Subcutaneous abdominal adipose tissue (tissue), 5 donors: ENCODE measurements around the gene CCR4.

Experiments
- H3K27ac ChIP-seq: one replicate; pipeline ENCODE4 v1.7.0; 2013; ENCODE audit warnings: low read depth, mild to moderate bottlenecking, inconsistent platforms, low read length, moderate library complexity
- H3K27me3 ChIP-seq, 5 donors: one replicate each; pipeline ENCODE4 v1.7.0; 2013; ENCODE audit warnings: low read length in 5 of 5, inconsistent platforms in 1 of 5; ENCODE audit not compliant: control insufficient read depth in 5 of 5, insufficient read depth in 4 of 5
- H3K36me3 ChIP-seq, 5 donors: one replicate each; pipeline ENCODE4 v1.7.0; 2013; ENCODE audit warnings: low read length in 5 of 5; ENCODE audit not compliant: control insufficient read depth in 5 of 5, insufficient read depth in 5 of 5
- H3K4me1 ChIP-seq, 5 donors: one replicate each; pipeline ENCODE4 v1.7.0; 2013; ENCODE audit warnings: low read length in 5 of 5, mild to moderate bottlenecking in 3 of 5, moderate library complexity in 1 of 5; ENCODE audit not compliant: control insufficient read depth in 5 of 5, insufficient read depth in 5 of 5
- H3K4me3 ChIP-seq, 5 donors: one replicate each; pipeline ENCODE4 v1.7.0; 2013; ENCODE audit warnings: low read length in 5 of 5, low read depth in 1 of 5
- H3K9ac ChIP-seq, 5 donors: one replicate each; pipeline ENCODE4 v1.7.0; 2013; ENCODE audit warnings: low read length in 5 of 5, mild to moderate bottlenecking in 4 of 5, moderate library complexity in 3 of 5
- H3K9me3 ChIP-seq, 5 donors: one replicate each; pipeline ENCODE4 v1.7.0; 2013; ENCODE audit warnings: low read length in 5 of 5; ENCODE audit not compliant: control insufficient read depth in 5 of 5
- donor health status: healthy.
- donor health status: healthy.
- donor health status: healthy.
- donor health status: healthy.
- donor health status: healthy.

Gene CCR4

DNA sequence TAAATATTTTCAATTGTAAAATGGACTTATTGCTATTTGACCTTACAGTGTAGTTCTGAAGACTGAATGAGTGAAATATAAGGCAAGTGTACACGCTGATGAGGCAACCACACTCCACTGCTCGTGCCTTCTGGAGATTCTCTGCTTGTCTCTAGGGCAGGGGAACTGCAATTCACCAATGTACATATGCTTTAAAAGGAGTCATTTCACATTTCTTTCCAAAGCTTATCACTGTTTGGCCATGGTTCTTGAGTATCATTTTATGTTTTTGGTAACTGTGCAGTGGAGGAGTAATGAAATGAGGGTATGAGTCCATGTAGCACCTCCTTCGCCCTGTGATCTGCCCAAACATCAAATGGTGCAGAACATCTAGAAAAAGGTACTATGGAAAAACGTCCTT, 43.7 kb downstream of the CCR4 start:
- H3K27ac ChIP-seq: no peak overlapping the region
- H3K4me3 ChIP-seq: no peak overlapping the region
- H3K9me3 ChIP-seq: no peaks in the 10 kb centered on the region
- peaks cover 0 to 5% (median 0%) of the 10 kb centered on the region in 5 donors for H3K4me1 ChIP-seq
- H3K36me3 ChIP-seq: peaks cover 3 to 35% (median 24%) of the 10 kb centered on the region in 5 donors
- no peaks in the 10 kb centered on the region for H3K27me3 ChIP-seq
- no peak overlapping the region for H3K9ac ChIP-seq

DNA sequence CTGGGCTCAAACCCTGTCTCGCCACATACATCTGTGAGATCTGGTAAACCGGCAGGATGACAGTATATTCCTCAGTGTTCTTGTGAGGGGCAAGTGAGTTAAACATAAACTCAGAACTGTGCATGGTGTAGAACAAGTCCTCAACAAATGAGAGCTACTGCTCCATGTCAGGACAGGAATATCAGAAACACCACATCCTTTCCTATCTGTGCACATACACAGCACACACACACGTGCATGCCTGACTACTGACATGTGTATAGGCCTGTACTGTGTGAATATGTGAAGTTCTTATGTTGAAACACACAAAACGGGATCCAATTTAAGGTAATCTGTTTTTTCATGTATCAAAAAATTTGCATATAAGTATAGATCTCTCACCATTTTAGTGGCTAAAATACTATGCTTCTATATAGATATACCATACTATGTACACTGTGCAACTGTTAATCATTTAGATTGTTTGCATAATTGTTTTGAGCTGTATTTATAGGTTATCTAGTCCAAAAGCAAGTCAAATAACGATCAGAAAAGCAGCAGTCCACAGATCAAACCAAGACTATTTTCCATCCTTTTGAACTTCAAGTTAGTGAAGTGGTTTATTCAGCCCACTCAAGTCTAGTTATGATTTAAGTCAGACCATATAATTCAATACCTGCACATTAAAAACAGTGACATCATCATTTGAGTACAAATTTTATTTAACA, 44.8 kb downstream of the CCR4 start:
- no peaks in the 10 kb centered on the region for H3K9me3 ChIP-seq
- peaks cover 8 to 35% (median 28%) of the 10 kb centered on the region in 5 donors for H3K36me3 ChIP-seq
- H3K4me3 ChIP-seq: no peak overlapping the region

DNA sequence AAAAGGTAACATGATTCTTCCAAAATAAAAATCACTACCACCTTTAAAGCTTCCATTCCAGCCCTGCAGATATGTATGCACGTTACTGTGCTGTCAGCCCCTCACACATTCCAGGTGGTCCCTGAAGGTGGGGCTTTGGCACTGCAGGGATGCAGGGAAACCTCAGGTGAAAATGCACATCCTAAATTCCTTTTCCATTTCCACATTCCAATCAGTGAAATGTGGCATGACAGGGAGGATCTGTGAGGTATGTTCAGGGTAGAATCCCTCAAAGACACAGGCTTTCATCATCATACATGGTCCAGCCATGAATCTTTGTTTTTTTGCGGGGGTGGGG, 45.3 kb downstream of the CCR4 start:
- Histone ChIP-seq H3K36me3 (peaks cover 8 to 33% (median 28%) of the 10 kb centered on the region in 5 donors), H3K9me3 (no peaks in the 10 kb centered on the region), H3K4me1 (peaks cover 0 to 5% (median 0%) of the 10 kb centered on the region in 5 donors), H3K9ac (peak overlapping the region in 1 of 5 donors; percentile 16), H3K27ac (no peak overlapping the region), H3K4me3 (no peak overlapping the region), H3K27me3 (no peaks in the 10 kb centered on the region)

More for the DNA sequence above, 44.8 kb downstream of the CCR4 start:
- H3K27me3 ChIP-seq: no peaks in the 10 kb centered on the region
- no peak overlapping the region for H3K27ac ChIP-seq
- peaks cover 0 to 5% (median 0%) of the 10 kb centered on the region in 5 donors for H3K4me1 ChIP-seq
- no peak overlapping the region for H3K9ac ChIP-seq

DNA sequence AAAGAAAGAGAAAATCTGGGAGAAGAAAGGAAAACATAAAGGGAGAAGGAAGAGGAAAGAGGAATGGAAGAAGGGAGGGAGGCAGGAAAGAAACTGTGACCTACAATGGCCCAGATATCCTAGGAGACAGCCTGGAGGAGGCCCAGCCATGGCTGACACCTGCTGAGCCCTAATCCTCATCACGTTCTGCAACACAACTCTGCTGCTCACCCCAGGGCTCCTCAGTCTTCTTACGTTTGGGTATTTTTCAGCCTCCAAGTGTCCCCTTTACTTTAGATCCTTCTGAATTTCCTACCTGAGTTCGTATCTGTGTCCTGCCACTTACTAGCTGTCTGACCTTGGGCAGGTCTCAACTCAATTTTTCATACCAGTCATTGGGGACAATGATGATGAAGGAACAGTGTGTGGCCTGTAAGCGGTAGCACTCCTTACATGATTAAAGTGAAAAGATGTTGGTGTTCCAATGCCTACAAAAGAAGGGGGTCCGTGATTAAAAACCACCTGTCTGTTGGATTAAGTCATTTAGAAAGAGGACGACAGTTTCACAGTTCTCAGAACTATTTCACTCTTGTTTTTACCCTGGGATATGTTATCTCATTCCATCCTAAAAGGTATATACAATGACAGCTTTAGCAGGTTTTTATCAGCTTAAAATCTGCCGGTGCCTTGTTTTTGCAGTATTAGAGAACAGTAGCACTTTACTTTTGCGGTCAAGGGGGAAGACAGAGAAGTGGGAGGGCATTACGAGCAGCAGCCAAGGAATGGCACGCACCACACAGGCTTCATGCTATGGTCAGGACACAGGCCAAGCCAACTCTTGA, 47.4 kb downstream of the CCR4 start:
- Histone ChIP-seq H3K4me1 (peaks cover 0 to 11% (median 6%) of the 10 kb centered on the region in 5 donors), H3K9me3 (no peaks in the 10 kb centered on the region), H3K4me3 (no peak overlapping the region), H3K27me3 (no peaks in the 10 kb centered on the region), H3K9ac (no peak overlapping the region), H3K36me3 (peaks cover 8 to 33% (median 32%) of the 10 kb centered on the region in 5 donors), H3K27ac (no peak overlapping the region)

DNA sequence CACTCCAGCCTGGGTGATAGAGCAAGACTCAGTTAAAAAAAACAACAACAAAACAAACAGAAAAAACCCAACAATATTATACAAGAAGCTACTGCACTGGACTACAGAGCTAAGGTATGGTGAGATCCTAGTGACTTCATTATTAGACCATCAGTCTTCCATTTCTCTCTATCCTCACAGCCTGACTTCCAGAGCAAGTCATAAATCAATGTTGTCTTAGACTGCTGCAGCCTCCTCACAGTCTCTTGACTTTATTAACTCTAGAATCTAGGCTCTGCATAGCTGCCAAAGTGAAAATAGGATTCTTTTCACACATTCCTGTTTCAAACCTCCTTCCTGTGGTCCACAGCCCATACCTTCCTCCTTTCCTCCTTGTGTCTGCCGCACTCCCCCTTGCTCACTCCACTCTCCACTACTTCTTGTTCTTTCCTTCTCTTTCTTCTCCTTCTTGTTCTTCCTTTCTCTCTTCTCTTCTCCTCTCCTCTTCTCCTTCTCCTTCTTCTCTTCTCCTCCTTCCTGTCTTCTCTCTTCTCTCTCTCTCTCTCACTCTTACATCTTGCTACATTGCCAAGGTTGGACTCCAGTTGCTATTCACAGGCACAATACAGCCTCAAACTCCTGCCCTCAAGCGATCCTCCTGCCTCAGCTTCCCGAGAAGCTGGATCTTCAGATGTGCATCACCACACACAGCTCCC, 49.4 kb downstream of the CCR4 start:
- Histone ChIP-seq H3K27ac (no peak overlapping the region), H3K36me3 (peaks cover 9 to 51% (median 37%) of the 10 kb centered on the region in 5 donors), H3K4me3 (no peak overlapping the region), H3K27me3 (no peaks in the 10 kb centered on the region), H3K9me3 (peaks cover 0 to 9% (median 6%) of the 10 kb centered on the region in 5 donors), H3K4me1 (peaks cover 0 to 11% (median 4%) of the 10 kb centered on the region in 5 donors), H3K9ac (no peak overlapping the region)

DNA sequence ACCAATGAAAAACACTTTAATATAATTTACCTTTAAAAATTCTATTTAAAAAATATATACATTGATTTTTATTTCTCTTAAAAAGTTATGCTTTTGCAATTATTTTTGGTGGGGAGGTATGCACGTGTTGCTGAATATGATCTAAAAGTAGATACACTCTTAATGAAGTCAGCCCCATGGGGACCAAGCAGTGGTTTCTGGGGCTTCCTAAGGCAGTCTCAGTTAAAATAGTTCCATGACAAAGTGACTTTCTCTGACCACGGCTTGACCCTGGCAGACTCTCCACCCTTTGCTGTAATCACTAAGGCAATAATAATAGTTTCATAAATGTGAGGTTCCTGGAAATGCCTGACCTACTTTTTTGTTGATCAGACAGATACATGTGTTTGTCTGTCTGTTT, 50.4 kb downstream of the CCR4 start:
- Histone ChIP-seq H3K4me1 (peaks cover 0 to 11% (median 4%) of the 10 kb centered on the region in 5 donors), H3K9me3 (peaks cover 0 to 9% (median 6%) of the 10 kb centered on the region in 5 donors), H3K27me3 (no peaks in the 10 kb centered on the region), H3K4me3 (no peak overlapping the region), H3K9ac (no peak overlapping the region), H3K36me3 (peaks cover 10 to 54% (median 36%) of the 10 kb centered on the region in 5 donors), H3K27ac (no peak overlapping the region)

- no peak overlapping the region for H3K4me3 ChIP-seq
- peaks cover 0 to 9% (median 6%) of the 10 kb centered on the region in 5 donors for H3K9me3 ChIP-seq
- no peak overlapping the region for H3K9ac ChIP-seq
- no peak overlapping the region for H3K27ac ChIP-seq
- H3K36me3 ChIP-seq: peaks cover 16 to 58% (median 37%) of the 10 kb centered on the region in 5 donors
- no peaks in the 10 kb centered on the region for H3K27me3 ChIP-seq
- peaks cover 0 to 11% (median 4%) of the 10 kb centered on the region in 5 donors for H3K4me1 ChIP-seq
Measured at GRCh38 chr3:33003308-33003707, 51.9 kb downstream of the CCR4 start.

DNA sequence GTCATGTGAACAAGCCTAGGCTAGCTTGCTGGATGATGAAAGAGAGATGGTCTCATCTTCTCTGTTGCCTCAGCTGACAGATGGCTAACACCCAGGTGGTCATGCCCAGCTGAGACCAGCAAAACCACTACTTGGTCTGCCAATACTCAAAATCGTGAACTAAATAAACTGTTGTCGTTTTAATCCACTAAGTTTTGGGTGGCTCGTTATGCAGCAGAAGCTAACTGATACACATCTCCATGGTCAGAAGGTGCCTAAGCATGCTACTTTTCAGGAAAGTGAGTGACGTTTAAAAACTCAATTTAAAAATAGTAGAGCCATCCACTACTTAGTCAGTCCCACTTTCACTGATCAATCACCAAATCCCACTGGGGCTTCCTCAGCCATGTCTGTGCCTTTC, 52.8 kb downstream of the CCR4 start:
- Histone ChIP-seq H3K4me1 (peaks cover 0 to 11% (median 4%) of the 10 kb centered on the region in 5 donors), H3K27me3 (no peaks in the 10 kb centered on the region), H3K9me3 (peaks cover 0 to 9% (median 6%) of the 10 kb centered on the region in 5 donors), H3K27ac (no peak overlapping the region), H3K4me3 (no peak overlapping the region), H3K36me3 (peaks cover 16 to 53% (median 39%) of the 10 kb centered on the region in 5 donors), H3K9ac (no peak overlapping the region)

DNA sequence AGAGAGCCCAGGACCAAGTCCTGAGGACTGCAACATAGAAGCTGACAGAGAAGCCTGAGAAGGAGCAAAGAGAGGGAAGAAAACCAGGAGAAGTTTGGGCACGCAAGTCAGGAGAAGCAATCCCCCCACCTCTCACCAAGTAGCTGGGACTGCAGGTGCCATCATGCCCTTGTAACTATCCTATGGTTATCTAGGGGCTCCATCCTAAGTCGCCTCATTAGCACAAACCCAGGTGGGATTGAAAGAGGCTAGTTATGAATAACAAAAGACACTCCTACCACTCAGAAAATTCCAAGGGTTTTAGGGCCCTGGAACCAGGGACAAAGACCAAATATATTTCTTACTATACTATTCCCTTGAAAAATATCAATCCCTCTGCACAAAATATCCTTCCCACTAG, 53.5 kb downstream of the CCR4 start:
- peaks cover 19 to 55% (median 32%) of the 10 kb centered on the region in 5 donors for H3K36me3 ChIP-seq
- H3K4me1 ChIP-seq: peaks cover 0 to 11% (median 4%) of the 10 kb centered on the region in 5 donors
- H3K9me3 ChIP-seq: peaks cover 0 to 9% (median 6%) of the 10 kb centered on the region in 5 donors
- H3K4me3 ChIP-seq: no peak overlapping the region
- no peak overlapping the region for H3K27ac ChIP-seq
- H3K9ac ChIP-seq: no peak overlapping the region
- H3K27me3 ChIP-seq: no peaks in the 10 kb centered on the region
